H1 (cell line): ENCODE measurements around the gene BFSP2. TPM values are rescaled to one million over a fixed set of nuclear protein-coding genes. Genes with fewer than 3 reads are reported as not detected.

Experiments
- polyA plus RNA-seq, 7 experiments: library from polyadenylated mRNA; depleted of rRNA in 3 of 7; stranded (reverse) in 5 of 7; unstranded in 2 of 7; fragments of >200 nt in 5 of 7; fragments of 200-250 nt in 2 of 7; gene quantifications; 1 replicate in 5 of 7; 2 replicates in 1 of 7; 4 replicates in 1 of 7; pipeline versions ENCODE4 v1.2.1 to v1.2.3, GENCODE V29; 2011 to 2013; ENCODE audit warnings: missing spikeins in 2 of 7, mixed read lengths in 2 of 7
- total RNA-seq: library from RNA; stranded (reverse); fragmentation: NEBNext Ultra II Directional; extraction: Animal tissue kit (Norgen Biotek cat#: 25700); gene quantifications from 2 replicates; pipeline ENCODE4 v1.2.1, GENCODE V29; 2021
- TF ChIP-seq, protein P1 (sequence below): fragments of 300-600 bp; sonication (generic); IDR thresholded peaks from 2 replicates; pipeline ENCODE4 v1.7.1; 2012; ENCODE audit warnings: low read length, moderate library complexity, mild to moderate bottlenecking, inconsistent platforms; ENCODE audit not compliant: insufficient replicate concordance

Gene BFSP2
- total and polyA plus RNA-seq, 2 of the 8 experiments (the other 6 are each of a cell fraction or from before 2014, with no cell fraction given) = not detected

DNA sequence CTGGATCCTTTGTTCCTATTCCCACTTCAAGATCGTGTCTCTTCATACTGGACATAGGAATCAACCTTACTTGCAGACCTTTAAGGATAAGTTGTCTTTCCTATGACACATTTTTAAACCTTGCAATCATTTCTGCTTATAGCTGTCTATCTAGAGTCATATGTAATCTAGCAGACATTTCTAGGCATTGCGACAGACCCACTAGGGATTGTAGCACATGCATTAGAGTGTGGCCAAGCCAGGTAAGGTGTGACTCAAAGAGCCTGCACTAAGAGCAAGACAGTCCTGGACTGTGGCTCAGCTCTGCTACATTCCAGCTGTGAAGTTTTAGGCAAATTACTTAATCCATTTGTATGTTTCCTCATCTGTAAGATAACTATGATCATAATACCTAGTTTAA lies 38.8 kb upstream of the BFSP2 start (continued):
- TF ChIP-seq, protein P1, sequence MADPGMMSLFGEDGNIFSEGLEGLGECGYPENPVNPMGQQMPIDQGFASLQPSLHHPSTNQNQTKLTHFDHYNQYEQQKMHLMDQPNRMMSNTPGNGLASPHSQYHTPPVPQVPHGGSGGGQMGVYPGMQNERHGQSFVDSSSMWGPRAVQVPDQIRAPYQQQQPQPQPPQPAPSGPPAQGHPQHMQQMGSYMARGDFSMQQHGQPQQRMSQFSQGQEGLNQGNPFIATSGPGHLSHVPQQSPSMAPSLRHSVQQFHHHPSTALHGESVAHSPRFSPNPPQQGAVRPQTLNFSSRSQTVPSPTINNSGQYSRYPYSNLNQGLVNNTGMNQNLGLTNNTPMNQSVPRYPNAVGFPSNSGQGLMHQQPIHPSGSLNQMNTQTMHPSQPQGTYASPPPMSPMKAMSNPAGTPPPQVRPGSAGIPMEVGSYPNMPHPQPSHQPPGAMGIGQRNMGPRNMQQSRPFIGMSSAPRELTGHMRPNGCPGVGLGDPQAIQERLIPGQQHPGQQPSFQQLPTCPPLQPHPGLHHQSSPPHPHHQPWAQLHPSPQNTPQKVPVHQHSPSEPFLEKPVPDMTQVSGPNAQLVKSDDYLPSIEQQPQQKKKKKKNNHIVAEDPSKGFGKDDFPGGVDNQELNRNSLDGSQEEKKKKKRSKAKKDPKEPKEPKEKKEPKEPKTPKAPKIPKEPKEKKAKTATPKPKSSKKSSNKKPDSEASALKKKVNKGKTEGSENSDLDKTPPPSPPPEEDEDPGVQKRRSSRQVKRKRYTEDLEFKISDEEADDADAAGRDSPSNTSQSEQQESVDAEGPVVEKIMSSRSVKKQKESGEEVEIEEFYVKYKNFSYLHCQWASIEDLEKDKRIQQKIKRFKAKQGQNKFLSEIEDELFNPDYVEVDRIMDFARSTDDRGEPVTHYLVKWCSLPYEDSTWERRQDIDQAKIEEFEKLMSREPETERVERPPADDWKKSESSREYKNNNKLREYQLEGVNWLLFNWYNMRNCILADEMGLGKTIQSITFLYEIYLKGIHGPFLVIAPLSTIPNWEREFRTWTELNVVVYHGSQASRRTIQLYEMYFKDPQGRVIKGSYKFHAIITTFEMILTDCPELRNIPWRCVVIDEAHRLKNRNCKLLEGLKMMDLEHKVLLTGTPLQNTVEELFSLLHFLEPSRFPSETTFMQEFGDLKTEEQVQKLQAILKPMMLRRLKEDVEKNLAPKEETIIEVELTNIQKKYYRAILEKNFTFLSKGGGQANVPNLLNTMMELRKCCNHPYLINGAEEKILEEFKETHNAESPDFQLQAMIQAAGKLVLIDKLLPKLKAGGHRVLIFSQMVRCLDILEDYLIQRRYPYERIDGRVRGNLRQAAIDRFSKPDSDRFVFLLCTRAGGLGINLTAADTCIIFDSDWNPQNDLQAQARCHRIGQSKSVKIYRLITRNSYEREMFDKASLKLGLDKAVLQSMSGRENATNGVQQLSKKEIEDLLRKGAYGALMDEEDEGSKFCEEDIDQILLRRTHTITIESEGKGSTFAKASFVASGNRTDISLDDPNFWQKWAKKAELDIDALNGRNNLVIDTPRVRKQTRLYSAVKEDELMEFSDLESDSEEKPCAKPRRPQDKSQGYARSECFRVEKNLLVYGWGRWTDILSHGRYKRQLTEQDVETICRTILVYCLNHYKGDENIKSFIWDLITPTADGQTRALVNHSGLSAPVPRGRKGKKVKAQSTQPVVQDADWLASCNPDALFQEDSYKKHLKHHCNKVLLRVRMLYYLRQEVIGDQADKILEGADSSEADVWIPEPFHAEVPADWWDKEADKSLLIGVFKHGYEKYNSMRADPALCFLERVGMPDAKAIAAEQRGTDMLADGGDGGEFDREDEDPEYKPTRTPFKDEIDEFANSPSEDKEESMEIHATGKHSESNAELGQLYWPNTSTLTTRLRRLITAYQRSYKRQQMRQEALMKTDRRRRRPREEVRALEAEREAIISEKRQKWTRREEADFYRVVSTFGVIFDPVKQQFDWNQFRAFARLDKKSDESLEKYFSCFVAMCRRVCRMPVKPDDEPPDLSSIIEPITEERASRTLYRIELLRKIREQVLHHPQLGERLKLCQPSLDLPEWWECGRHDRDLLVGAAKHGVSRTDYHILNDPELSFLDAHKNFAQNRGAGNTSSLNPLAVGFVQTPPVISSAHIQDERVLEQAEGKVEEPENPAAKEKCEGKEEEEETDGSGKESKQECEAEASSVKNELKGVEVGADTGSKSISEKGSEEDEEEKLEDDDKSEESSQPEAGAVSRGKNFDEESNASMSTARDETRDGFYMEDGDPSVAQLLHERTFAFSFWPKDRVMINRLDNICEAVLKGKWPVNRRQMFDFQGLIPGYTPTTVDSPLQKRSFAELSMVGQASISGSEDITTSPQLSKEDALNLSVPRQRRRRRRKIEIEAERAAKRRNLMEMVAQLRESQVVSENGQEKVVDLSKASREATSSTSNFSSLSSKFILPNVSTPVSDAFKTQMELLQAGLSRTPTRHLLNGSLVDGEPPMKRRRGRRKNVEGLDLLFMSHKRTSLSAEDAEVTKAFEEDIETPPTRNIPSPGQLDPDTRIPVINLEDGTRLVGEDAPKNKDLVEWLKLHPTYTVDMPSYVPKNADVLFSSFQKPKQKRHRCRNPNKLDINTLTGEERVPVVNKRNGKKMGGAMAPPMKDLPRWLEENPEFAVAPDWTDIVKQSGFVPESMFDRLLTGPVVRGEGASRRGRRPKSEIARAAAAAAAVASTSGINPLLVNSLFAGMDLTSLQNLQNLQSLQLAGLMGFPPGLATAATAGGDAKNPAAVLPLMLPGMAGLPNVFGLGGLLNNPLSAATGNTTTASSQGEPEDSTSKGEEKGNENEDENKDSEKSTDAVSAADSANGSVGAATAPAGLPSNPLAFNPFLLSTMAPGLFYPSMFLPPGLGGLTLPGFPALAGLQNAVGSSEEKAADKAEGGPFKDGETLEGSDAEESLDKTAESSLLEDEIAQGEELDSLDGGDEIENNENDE = no peak
- TF ChIP-seq, all 59 proteins: peak for 0
